Sigmoid colon (tissue), 7 donors: Measurements from ENCODE around the gene TWF2. TPM values are rescaled to one million over a fixed set of nuclear protein-coding genes. Genes with fewer than 3 reads are reported as not detected.

ENCODE experiments used
- DNase-seq: peaks from one replicate; pipeline ENCODE4 v3.0.0-alpha.2; 2019
- H3K27ac ChIP-seq, 4 donors: fragments of 200-600 bp; sonication (generic); one replicate each; pipeline ENCODE4 v1.5.1; 2016 to 2019; ENCODE audit warnings: mild to moderate bottlenecking in 1 of 4
- H3K27me3 ChIP-seq, 3 donors: fragments of 200-600 bp; sonication (generic); one replicate each; pipeline ENCODE4 v1.5.1; 2019; ENCODE audit warnings: mild to moderate bottlenecking in 1 of 3
- H3K36me3 ChIP-seq, 4 donors: fragments of 200-600 bp; sonication (generic); one replicate each; pipeline ENCODE4 v1.5.1; 2016 to 2019
- H3K4me1 ChIP-seq, 4 donors: fragments of 200-600 bp; sonication (generic); one replicate each; pipeline ENCODE4 v1.5.1; 2017 to 2019
- H3K4me3 ChIP-seq, 4 donors: fragments of 200-600 bp; sonication (generic); one replicate each; pipeline ENCODE4 v1.5.1; 2017 to 2019; ENCODE audit warnings: mild to moderate bottlenecking in 2 of 4, moderate library complexity in 1 of 4
- H3K9me3 ChIP-seq, 4 donors: fragments of 200-600 bp in 3 of 4; sonication (generic) in 3 of 4; one replicate each; pipeline versions ENCODE4 v1.5.1 to v1.6.1; 2013 to 2019
- EP300 ChIP-seq, 4 donors: sonication (generic); formaldehyde crosslinking; IDR thresholded peaks; one replicate each; pipeline ENCODE4 v1.6.1; 2017; ENCODE audit warnings: antibody characterized with exemption in 4 of 4
- POLR2A ChIP-seq, 2 donors: fragments of 450-650 bp; IDR thresholded peaks; one replicate each; pipeline ENCODE4 v1.6.1; 2016; ENCODE audit warnings: antibody characterized with exemption in 2 of 2, mild to moderate bottlenecking in 2 of 2, moderate library complexity in 2 of 2
- POLR2AphosphoS5 ChIP-seq, 4 donors: sonication (generic); formaldehyde crosslinking; IDR thresholded peaks; one replicate each; pipeline ENCODE4 v1.6.1; 2017; ENCODE audit warnings: antibody characterized with exemption in 4 of 4
- WGBS, 2 donors: extraction: QIAGEN DNeasy Blood & Tissue Kit; methylation state at CpG; one replicate each; pipeline ENCODE4 v1.1.7; 2013; 5-methylcytosine and 5-hydroxymethylcytosine counted together
- intact Hi-C: fragments of 100-400 bp; cut with DNase I; formaldehyde crosslinking; loops from one replicate; pipeline ENCODE4 v1.15.1; 2023
- polyA plus RNA-seq, 3 donors: library from polyadenylated mRNA; stranded (reverse); fragments of 200-250 nt; gene quantifications; one replicate each; pipeline ENCODE4 v1.2.3, GENCODE V29; 2013
- total RNA-seq, 4 donors: library from RNA; depleted of rRNA; stranded (reverse); fragments of >200 nt; gene quantifications; one replicate each; pipeline ENCODE4 v1.1.0, GENCODE V29; 2016
- TF ChIP-seq, protein P1 (sequence below), 4 experiments: fragments of 450-650 bp in 3 of 4; fragments of 200-600 bp in 1 of 4; IDR thresholded peaks; one replicate each; pipeline ENCODE4 v1.5.1; 2016 to 2019; ENCODE audit warnings: antibody characterized with exemption in 4 of 4, mild to moderate bottlenecking in 3 of 4, moderate library complexity in 2 of 4
- donor health status: healthy with polysubstance abuse.
- donor health status: Bipolar disorder and iron deficiency.
- donor health status: healthy.

Gene TWF2
- total and polyA plus RNA-seq, 7 donors: 40.4 to 79.3 (median 57.3) TPM

DNA sequence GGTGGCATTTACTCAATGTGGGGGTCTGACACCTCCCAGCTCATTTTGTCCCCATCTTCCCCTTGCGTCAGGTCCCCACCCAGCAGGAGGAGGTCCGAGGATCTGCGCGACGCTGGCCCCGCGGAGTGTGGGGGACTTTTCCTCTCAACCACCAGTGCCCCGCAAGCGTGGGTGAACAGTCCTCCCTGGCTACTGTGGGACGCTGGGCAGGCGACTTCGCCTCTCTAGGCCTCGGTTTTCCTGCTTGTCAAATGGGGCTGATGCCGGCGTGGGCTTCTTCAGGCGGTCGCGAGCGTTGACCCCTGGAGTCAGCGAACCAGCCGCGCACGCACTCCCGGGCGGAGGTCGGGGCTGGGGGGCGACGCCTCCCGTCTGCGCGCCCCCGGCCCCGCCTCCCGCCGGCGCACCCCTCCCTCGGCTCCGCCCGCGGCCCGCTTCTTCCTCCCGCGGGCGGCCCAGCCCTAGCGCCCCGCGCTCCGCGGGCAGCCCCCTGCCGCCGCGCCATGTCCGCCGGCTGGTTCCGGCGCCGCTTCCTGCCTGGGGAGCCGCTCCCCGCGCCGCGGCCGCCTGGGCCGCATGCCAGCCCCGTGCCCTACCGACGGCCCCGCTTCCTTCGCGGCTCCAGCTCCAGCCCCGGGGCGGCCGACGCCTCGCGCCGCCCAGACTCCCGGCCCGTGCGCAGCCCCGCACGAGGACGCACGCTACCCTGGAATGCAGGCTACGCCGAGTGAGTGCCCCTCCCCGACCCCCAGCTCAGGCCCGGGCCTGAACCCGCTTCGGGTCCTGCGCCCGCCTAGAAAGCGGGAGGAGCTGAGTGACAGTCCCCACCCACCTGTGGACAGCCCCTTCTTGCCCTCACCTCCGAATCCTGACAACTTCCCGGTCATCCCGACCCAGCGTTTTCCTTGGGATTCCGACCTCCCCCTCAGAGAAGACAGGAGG, 6.6 kb upstream of the TWF2 start, which contains the start of gene PPM1M:
Gene PPM1M (plus strand): TSS at position 438 of the 942 bp plus-strand sequence. CDS start 66 bp downstream, at position 504.
- peak within 1 kb of the TSS; percentile 45 to 74 (median 62) for H3K4me3 ChIP-seq
- 1 to 2% methylated on average over 98 of the region's 98 CpGs for WGBS, 2 donors
- no peaks in the 10 kb centered on the region for H3K27me3 ChIP-seq
- intact Hi-C loops: no loop called here
- peaks cover 0 to 19% (median 0%) of the 10 kb centered on the region in 4 donors for H3K36me3 ChIP-seq
- peak within 1 kb of the TSS; percentile 86 to 92 (median 88) for H3K27ac ChIP-seq
- TF ChIP-seq, protein P1, sequence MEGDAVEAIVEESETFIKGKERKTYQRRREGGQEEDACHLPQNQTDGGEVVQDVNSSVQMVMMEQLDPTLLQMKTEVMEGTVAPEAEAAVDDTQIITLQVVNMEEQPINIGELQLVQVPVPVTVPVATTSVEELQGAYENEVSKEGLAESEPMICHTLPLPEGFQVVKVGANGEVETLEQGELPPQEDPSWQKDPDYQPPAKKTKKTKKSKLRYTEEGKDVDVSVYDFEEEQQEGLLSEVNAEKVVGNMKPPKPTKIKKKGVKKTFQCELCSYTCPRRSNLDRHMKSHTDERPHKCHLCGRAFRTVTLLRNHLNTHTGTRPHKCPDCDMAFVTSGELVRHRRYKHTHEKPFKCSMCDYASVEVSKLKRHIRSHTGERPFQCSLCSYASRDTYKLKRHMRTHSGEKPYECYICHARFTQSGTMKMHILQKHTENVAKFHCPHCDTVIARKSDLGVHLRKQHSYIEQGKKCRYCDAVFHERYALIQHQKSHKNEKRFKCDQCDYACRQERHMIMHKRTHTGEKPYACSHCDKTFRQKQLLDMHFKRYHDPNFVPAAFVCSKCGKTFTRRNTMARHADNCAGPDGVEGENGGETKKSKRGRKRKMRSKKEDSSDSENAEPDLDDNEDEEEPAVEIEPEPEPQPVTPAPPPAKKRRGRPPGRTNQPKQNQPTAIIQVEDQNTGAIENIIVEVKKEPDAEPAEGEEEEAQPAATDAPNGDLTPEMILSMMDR (IDR thresholded peaks at IDR 0.05): no peak
- TF ChIP-seq POLR2A (IDR thresholded peaks at IDR 0.05) (no peak), EP300 (IDR thresholded peaks at IDR 0.05) (no peak), POLR2AphosphoS5 (IDR thresholded peaks at IDR 0.05) (peak in 2 of 4 donors; percentile 19 to 35)
- peak; percentile 80 for DNase-seq
- peaks cover 0 to 24% (median 22%) of the 10 kb centered on the region in 4 donors for H3K4me1 ChIP-seq
- H3K9me3 ChIP-seq: no peaks in the 10 kb centered on the region

DNA sequence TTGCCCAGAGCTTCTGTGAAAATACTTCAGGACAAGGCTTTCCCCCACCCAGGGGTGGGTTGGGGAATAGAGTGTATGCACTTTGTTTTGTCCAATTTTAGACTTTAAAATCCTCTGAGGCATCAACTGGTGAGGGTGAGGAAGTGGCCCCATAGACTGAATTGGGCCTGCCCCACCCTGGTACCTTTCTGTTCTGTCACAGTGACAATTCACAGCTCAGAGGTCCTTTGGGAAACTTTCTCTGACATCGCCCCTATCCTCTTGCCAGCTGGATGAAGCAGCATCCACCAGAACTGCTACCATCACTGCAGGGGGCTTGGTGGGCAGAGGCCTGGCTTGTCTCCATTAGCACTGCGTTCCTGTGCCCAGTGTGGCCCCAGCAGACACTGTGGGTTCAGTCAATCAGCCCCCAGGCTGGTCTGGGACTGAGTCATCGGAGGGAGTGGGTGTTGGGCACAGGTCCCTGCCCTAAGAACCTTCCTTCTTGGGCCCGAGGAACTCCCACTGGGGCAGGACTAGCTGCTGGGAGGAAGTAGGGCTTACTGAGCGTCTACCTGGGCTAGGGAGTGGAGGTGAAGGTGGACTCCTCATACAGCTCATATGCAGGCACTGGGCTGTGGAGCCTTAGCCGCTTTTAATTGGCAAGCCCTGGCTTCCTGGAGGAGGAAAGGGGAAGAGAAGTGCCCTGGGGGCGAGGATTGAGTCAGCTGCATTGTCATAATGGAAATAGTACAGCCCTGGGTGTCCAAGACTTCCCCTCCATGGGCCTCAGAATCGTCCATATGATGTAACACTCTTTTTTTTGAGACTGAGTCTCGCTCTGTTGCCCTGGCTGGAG, 5.1 kb upstream of the TWF2 start:
- TF ChIP-seq POLR2A (IDR thresholded peaks at IDR 0.05): no peak
- no peak for TF ChIP-seq EP300 (IDR thresholded peaks at IDR 0.05)
- no peak for TF ChIP-seq POLR2AphosphoS5 (IDR thresholded peaks at IDR 0.05)
- TF ChIP-seq, protein P1 (IDR thresholded peaks at IDR 0.05): no peak
- WGBS, 2 donors: 68 to 79% methylated on average over 9 of the region's 9 CpGs
- intact Hi-C loops: no loop called here
- Histone ChIP-seq H3K9me3 (no peaks in the 10 kb centered on the region), H3K27me3 (no peaks in the 10 kb centered on the region), H3K27ac (peak overlapping the region in 3 of 4 donors; percentile 86 to 88 (median 88)), H3K4me1 (peaks cover 0 to 35% (median 33%) of the 10 kb centered on the region in 4 donors), H3K36me3 (peaks cover 0 to 3% (median 0%) of the 10 kb centered on the region in 4 donors), H3K4me3 (no peak overlapping the region)
- peak; percentile 72 for DNase-seq

DNA sequence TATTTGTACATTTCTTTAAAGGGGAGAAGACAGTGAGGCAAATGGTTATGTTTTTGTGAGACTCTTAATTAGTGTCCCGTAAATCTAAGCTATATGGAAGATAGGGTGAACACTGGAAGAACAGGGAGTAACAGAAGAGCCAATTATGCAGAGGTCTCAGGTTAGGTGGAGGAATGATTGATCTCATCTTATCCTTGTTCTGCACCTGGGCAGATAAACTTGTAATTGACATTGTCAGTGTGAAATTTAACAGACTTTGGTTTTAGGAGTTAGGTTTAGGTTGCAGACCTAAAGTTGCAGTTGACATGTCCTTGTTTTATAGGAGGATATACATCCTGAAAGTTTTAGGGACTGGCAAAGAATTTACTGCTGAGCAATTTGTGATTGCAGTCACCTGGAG, 3.1 kb upstream of the TWF2 start:
- Histone ChIP-seq H3K27ac (no peak overlapping the region), H3K36me3 (no peaks in the 10 kb centered on the region), H3K4me1 (peaks cover 0 to 52% (median 48%) of the 10 kb centered on the region in 4 donors), H3K27me3 (no peaks in the 10 kb centered on the region), H3K4me3 (no peak overlapping the region), H3K9me3 (no peaks in the 10 kb centered on the region)
- WGBS, 2 donors: 78 to 92% methylated on average over 1 of the region's 1 CpG
- DNase-seq: no peak
- intact Hi-C loops: no loop called here
- TF ChIP-seq EP300 (IDR thresholded peaks at IDR 0.05): no peak
- no peak for TF ChIP-seq POLR2A (IDR thresholded peaks at IDR 0.05)
- TF ChIP-seq, protein P1 (IDR thresholded peaks at IDR 0.05): no peak
- no peak for TF ChIP-seq POLR2AphosphoS5 (IDR thresholded peaks at IDR 0.05)

DNA sequence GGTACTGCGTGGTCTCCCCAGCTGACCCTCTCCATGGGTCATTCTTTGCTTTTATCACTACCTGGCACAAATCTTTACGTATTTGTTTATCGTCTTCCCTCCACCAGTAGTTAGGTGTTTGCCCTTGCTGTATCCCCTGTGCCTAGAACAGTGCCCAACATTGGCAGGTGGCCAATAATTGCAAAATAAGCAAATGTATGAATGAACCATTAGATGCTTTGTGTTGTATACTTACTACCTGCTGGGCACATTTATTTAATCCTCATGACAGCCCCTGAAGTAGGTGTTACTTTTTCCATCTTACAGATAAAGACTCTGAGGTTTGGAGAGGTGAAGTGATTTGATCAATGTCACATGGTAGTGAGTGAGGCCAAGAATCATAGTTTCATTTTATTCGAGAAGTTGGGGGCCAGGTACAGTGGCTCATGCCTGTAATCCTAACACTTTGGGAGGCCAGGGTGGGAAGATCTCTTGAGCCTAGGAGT, 2.0 kb upstream of the TWF2 start:
- intact Hi-C loops: no loop called here
- no peak for DNase-seq
- H3K36me3 ChIP-seq: no peaks in the 10 kb centered on the region
- peaks cover 0 to 52% (median 48%) of the 10 kb centered on the region in 4 donors for H3K4me1 ChIP-seq
- no peaks in the 10 kb centered on the region for H3K9me3 ChIP-seq
- no peaks in the 10 kb centered on the region for H3K27me3 ChIP-seq
- WGBS, 2 donors: 89 to 91% methylated on average over 4 of the region's 4 CpGs
- TF ChIP-seq, protein P1 (IDR thresholded peaks at IDR 0.05): no peak
- TF ChIP-seq POLR2A (IDR thresholded peaks at IDR 0.05): no peak
- no peak for TF ChIP-seq EP300 (IDR thresholded peaks at IDR 0.05)
- no peak for TF ChIP-seq POLR2AphosphoS5 (IDR thresholded peaks at IDR 0.05)
- H3K27ac ChIP-seq: peak overlapping the region in 2 of 4 donors; percentile 93 to 94
- H3K4me3 ChIP-seq: no peak overlapping the region
